HG02840 (cell line): ENCODE measurements around the gene RNF19B.
"Not testable (repeated sequence)": the region's sequence is repeated elsewhere in the genome, so short reads cannot be mapped to it uniquely, and the experiment has no call there.

Experiments used
- ATAC-seq: cut with Tn5 transposase; IDR thresholded peaks from one replicate; pipeline ENCODE4 v1.9.1; 2021; ENCODE audit warnings: mild to moderate bottlenecking, moderate library complexity, moderate number of reproducible peaks; ENCODE audit not compliant: unreplicated experiment, low FRiP score

The RNF19B gene

GRCh38 chr1:32934535-32934934 is 30.1 kb downstream of the RNF19B start:
- ATAC-seq, result no peak

GRCh38 chr1:32933742-32934322 is 30.8 kb downstream of the RNF19B start:
- no peak for ATAC-seq

GRCh38 chr1:32931760-32932159 is 32.8 kb downstream of the RNF19B start:
- no peak for ATAC-seq

- ATAC-seq, result no peak
Measured at GRCh38 chr1:32929366-32929765, 35.2 kb downstream of the RNF19B start.

GRCh38 chr1:32928715-32929114 is 35.9 kb downstream of the RNF19B start:
- ATAC-seq, result no peak

- ATAC-seq, result no peak
Measured at GRCh38 chr1:32928285-32928684, 36.3 kb downstream of the RNF19B start.

- no peak for ATAC-seq
Measured at GRCh38 chr1:32927441-32927840, 37.2 kb downstream of the RNF19B start.

- no peak for ATAC-seq
Measured at GRCh38 chr1:32926562-32926961, 38.0 kb downstream of the RNF19B start.

- ATAC-seq, result no peak
Measured at GRCh38 chr1:32925403-32926162, 39.0 kb downstream of the RNF19B start.

- no peak for ATAC-seq
Measured at GRCh38 chr1:32924881-32925344, 39.7 kb downstream of the RNF19B start.

GRCh38 chr1:32920833-32921232 is 43.8 kb downstream of the RNF19B start:
- ATAC-seq, result no peak

- no peak for ATAC-seq
Measured at GRCh38 chr1:32919811-32920733, 44.5 kb downstream of the RNF19B start.

- ATAC-seq, result no peak
Measured at GRCh38 chr1:32918179-32918578, 46.4 kb downstream of the RNF19B start.

- ATAC-seq, result no peak
Measured at GRCh38 chr1:32917521-32917920, 47.1 kb downstream of the RNF19B start.

GRCh38 chr1:32915766-32916706 is 48.6 kb downstream of the RNF19B start:
- ATAC-seq, result no peak

- ATAC-seq, result no peak
Measured at GRCh38 chr1:32910319-32910718, 54.3 kb downstream of the RNF19B start.

- ATAC-seq, result no peak
Measured at GRCh38 chr1:32907435-32907834, 57.2 kb downstream of the RNF19B start.

- ATAC-seq, result no peak
Measured at GRCh38 chr1:32906654-32907053, 58.0 kb downstream of the RNF19B start.

- ATAC-seq, result not testable (repeated sequence)
Measured at GRCh38 chr1:32905588-32905987, 59.0 kb downstream of the RNF19B start.

GRCh38 chr1:32904797-32905196 is 59.8 kb downstream of the RNF19B start:
- no peak for ATAC-seq
